ENCODE results near the gene PRX. TPM values are rescaled to one million over a fixed set of nuclear protein-coding genes. Genes with fewer than 3 reads are reported as not detected.
A peak's percentile ranks its signal among the peaks of the same experiment; 100 is the strongest.

The PRX gene
- total RNA-seq, 2 experiments from 2014 or later = 1.2 to 1.7 TPM

GRCh38 chr19:40365010-40365409 lies 48.2 kb downstream of the PRX start:
- peaks cover 4% of the 10 kb centered on the region for H3K36me3 Mint-ChIP-seq
- POLR2A ChIA-PET = no interaction called here
- CTCF ChIA-PET = interaction anchor here (1.0 kb wide), 2 partner anchors 36 to 55 kb away, joined by 3 read pairs; no protein-coding TSS in a partner anchor
- H3K4me1 Mint-ChIP-seq (ENCODE audit: low read depth) = peaks cover 11% of the 10 kb centered on the region
- H3K27ac Mint-ChIP-seq = no peak overlapping the region
- no peaks in the 10 kb centered on the region for H3K9me3 Mint-ChIP-seq
- H3K27me3 Mint-ChIP-seq = no peaks in the 10 kb centered on the region
- H3K4me3 Mint-ChIP-seq = no peak overlapping the region
- no peak for DNase-seq
- intact Hi-C loops (cut with micrococcal nuclease) = no loop called here

GRCh38 chr19:40363069-40363468 lies 50.1 kb downstream of the PRX start:
- CTCF ChIA-PET = no interaction called here

GRCh38 chr19:40362160-40362559 lies 51.0 kb downstream of the PRX start:
- intact Hi-C loops (cut with micrococcal nuclease) = no loop called here
- peaks cover 11% of the 10 kb centered on the region for H3K4me1 Mint-ChIP-seq (ENCODE audit: low read depth)
- H3K27ac Mint-ChIP-seq = no peak overlapping the region
- no peaks in the 10 kb centered on the region for H3K27me3 Mint-ChIP-seq
- no peak for DNase-seq
- H3K36me3 Mint-ChIP-seq = peaks cover 4% of the 10 kb centered on the region
- CTCF ChIA-PET = no interaction called here
- POLR2A ChIA-PET = no interaction called here
- H3K9me3 Mint-ChIP-seq = no peaks in the 10 kb centered on the region
- no peak overlapping the region for H3K4me3 Mint-ChIP-seq

More at GRCh38 chr19:40363069-40363468, 50.1 kb downstream of the PRX start:
- POLR2A ChIA-PET = no interaction called here
- no peaks in the 10 kb centered on the region for H3K9me3 Mint-ChIP-seq
- H3K27ac Mint-ChIP-seq = no peak overlapping the region
- H3K27me3 Mint-ChIP-seq = no peaks in the 10 kb centered on the region
- peaks cover 4% of the 10 kb centered on the region for H3K36me3 Mint-ChIP-seq
- no peak for DNase-seq
- H3K4me1 Mint-ChIP-seq (ENCODE audit: low read depth) = peaks cover 11% of the 10 kb centered on the region
- intact Hi-C loops (cut with micrococcal nuclease) = no loop called here
- H3K4me3 Mint-ChIP-seq = no peak overlapping the region

GRCh38 chr19:40360708-40361241 lies 52.4 kb downstream of the PRX start:
- no peaks in the 10 kb centered on the region for H3K9me3 Mint-ChIP-seq
- no peak overlapping the region for H3K4me3 Mint-ChIP-seq
- H3K4me1 Mint-ChIP-seq (ENCODE audit: low read depth) = peaks cover 17% of the 10 kb centered on the region
- ChIA-PET POLR2A (no interaction called here), CTCF (no interaction called here)
- H3K27me3 Mint-ChIP-seq = no peaks in the 10 kb centered on the region
- no peak for DNase-seq
- peaks cover 2% of the 10 kb centered on the region for H3K36me3 Mint-ChIP-seq
- intact Hi-C loops (cut with micrococcal nuclease) = no loop called here
- no peak overlapping the region for H3K27ac Mint-ChIP-seq

DNA sequence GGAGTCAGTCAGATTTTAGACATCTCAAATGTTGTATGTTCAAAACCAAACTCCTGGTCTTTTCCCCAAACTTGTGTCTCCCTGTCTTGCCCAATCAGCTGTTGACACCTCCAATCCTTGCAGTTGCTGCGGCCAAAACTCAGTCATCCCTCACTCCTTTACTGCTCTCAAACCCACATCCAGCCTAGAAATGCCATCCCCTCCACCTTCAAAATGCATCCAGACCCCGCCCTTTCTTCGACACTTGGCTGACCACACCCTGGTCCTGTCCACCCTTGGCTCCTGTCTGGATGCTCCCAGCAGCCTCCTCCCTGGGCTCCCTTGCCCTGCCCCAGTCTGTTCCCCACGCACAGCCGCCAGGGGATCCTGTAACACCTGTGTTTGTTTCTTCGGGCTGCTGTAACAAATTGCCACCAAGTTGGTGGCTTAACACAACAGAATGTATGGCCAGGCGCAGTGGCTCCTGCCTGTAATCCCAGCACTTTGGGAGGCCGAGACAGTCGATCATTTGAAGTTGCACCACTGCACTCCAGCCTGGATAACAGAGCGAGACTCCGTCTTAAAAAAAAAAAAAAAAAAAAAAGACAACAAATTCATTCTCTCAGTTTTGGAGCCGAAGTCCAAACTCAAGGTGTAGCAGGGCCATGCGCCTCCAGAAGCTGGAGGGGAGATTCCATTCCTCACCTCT lies 53.0 kb downstream of the PRX start:
- no peak overlapping the region for H3K4me3 Mint-ChIP-seq
- H3K9me3 Mint-ChIP-seq = no peaks in the 10 kb centered on the region
- intact Hi-C loops (cut with micrococcal nuclease) = no loop called here
- CTCF ChIA-PET = no interaction called here
- peaks cover 2% of the 10 kb centered on the region for H3K36me3 Mint-ChIP-seq
- H3K27me3 Mint-ChIP-seq = no peaks in the 10 kb centered on the region
- peaks cover 13% of the 10 kb centered on the region for H3K4me1 Mint-ChIP-seq (ENCODE audit: low read depth)
- H3K27ac Mint-ChIP-seq = no peak overlapping the region
- POLR2A ChIA-PET = no interaction called here
- no peak for DNase-seq

DNA sequence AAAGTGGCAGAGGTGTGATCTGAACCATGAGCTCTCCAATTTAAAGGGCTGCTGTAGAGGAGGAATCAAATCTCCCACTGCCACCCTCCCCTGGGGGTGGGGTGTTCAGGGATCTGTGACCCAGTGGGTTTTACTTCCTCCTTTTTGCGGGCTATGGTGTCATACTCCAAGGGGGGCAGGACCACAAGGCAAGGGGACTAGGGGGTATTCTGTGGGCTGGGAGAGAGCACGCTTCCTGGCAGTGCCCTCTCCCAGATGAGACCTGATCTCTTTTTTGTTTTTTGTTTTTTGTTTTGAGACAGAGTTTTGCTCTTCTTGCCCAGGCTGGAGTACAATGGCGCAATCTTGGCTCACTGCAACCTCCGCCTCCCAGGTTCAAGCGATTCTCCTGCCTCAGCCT lies 54.4 kb downstream of the PRX start:
- Mint-ChIP-seq H3K4me1 (ENCODE audit: low read depth) (peaks cover 11% of the 10 kb centered on the region), H3K9me3 (no peaks in the 10 kb centered on the region), H3K27me3 (no peaks in the 10 kb centered on the region), H3K36me3 (no peaks in the 10 kb centered on the region), H3K27ac (no peak overlapping the region), H3K4me3 (no peak overlapping the region)
- DNase-seq = no peak
- intact Hi-C loops (cut with micrococcal nuclease) = no loop called here
- ChIA-PET CTCF (no interaction called here), POLR2A (no interaction called here)

GRCh38 chr19:40357640-40358039 lies 55.5 kb downstream of the PRX start:
- no peaks in the 10 kb centered on the region for H3K36me3 Mint-ChIP-seq
- no peaks in the 10 kb centered on the region for H3K9me3 Mint-ChIP-seq
- DNase-seq = no peak
- no peak overlapping the region for H3K4me3 Mint-ChIP-seq
- H3K27me3 Mint-ChIP-seq = no peaks in the 10 kb centered on the region
- peaks cover 6% of the 10 kb centered on the region for H3K4me1 Mint-ChIP-seq (ENCODE audit: low read depth)
- no peak overlapping the region for H3K27ac Mint-ChIP-seq
- POLR2A ChIA-PET = no interaction called here
- CTCF ChIA-PET = interaction anchor here (0.9 kb wide), 1 partner anchor 52 kb away, joined by 3 read pairs; no protein-coding TSS in a partner anchor
- intact Hi-C loops (cut with micrococcal nuclease) = no loop called here

DNA sequence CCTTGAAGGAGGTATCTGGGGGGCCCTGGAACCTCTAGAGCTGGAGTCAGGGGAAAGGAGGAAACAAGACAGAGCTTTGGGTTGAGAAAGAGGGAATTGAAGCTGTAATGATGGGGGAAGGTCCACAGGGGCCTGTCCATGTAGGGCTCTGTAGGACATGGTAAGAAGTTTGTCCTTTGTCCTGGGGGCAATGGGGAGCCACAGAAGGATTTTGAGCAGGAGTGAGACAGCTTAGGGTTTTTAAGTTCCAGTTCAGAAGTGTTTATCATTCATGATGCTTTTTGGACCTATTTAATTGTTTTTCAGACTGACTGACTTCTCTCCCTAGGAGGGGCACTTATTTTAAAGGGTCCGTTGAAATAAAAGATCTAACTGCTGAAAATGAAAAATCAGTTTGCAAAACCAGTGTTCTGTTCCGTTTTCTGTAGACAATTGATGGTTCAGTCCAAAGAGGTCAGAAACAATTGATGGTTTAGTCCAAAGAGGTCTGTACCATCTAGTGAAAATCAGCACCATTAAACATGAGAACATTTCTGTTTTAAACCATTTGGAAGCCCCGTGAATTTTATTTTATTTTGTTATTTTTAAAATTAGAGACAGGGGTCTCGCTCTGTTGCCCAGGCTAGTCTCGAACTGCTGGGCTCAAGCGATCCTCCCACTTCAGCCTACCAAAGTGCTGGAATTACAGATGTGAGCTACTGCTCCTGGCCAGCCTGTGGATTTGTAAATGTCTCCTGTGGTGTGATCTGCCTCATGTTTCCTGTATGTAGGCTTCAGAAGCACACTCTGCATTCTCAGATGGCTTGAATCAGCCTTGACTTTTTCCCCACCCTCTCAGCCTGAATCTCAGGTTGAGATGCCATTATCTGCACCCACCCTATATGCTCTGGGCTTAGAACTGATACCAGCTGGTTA lies 56.2 kb downstream of the PRX start:
- ChIA-PET POLR2A (no interaction called here), CTCF (interaction anchor here (0.9 to 1.2 kb wide), 2 partner anchors 52 kb away, joined by 3 to 4 read pairs; no protein-coding TSS in a partner anchor)
- H3K4me1 Mint-ChIP-seq (ENCODE audit: low read depth) = peaks cover 6% of the 10 kb centered on the region
- H3K27me3 Mint-ChIP-seq = no peaks in the 10 kb centered on the region
- no peak overlapping the region for H3K27ac Mint-ChIP-seq
- DNase-seq = no peak
- no peaks in the 10 kb centered on the region for H3K9me3 Mint-ChIP-seq
- H3K36me3 Mint-ChIP-seq = no peaks in the 10 kb centered on the region
- intact Hi-C loops (cut with micrococcal nuclease) = no loop called here
- no peak overlapping the region for H3K4me3 Mint-ChIP-seq

GRCh38 chr19:40355975-40356680 lies 57.0 kb downstream of the PRX start:
- Mint-ChIP-seq H3K4me1 (ENCODE audit: low read depth) (peaks cover 6% of the 10 kb centered on the region), H3K27ac (no peak overlapping the region), H3K9me3 (no peaks in the 10 kb centered on the region), H3K27me3 (no peaks in the 10 kb centered on the region), H3K4me3 (no peak overlapping the region), H3K36me3 (no peaks in the 10 kb centered on the region)
- CTCF ChIA-PET = interaction anchor here (1.2 kb wide), 1 partner anchor 51 kb away, joined by 4 read pairs; no protein-coding TSS in a partner anchor
- DNase-seq = no peak
- POLR2A ChIA-PET = no interaction called here
- intact Hi-C loops (cut with micrococcal nuclease) = no loop called here

- CTCF ChIA-PET = interaction anchor here (1.0 to 1.3 kb wide), 3 partner anchors 44 to 72 kb away, joined by 3 to 7 read pairs (median 4); no protein-coding TSS in a partner anchor
- H3K4me1 Mint-ChIP-seq (ENCODE audit: low read depth) = peaks cover 26% of the 10 kb centered on the region
- no peaks in the 10 kb centered on the region for H3K27me3 Mint-ChIP-seq
- peak overlapping the region; percentile 83 for H3K4me3 Mint-ChIP-seq
- no peaks in the 10 kb centered on the region for H3K9me3 Mint-ChIP-seq
- POLR2A ChIA-PET = interaction anchor here (0.7 to 1.0 kb wide), 3 partner anchors 72 to 256 kb away, joined by 3 to 4 read pairs (median 3); no protein-coding TSS in a partner anchor
- H3K36me3 Mint-ChIP-seq = peaks cover 2% of the 10 kb centered on the region
- DNase-seq = peak; percentile 22
- H3K27ac Mint-ChIP-seq = peak overlapping the region; percentile 61
- intact Hi-C loops (cut with micrococcal nuclease) = loop anchor here (1.0 to 5.0 kb wide), 6 partner anchors 64 to 1013 kb away; partner anchors contain the start of genes AKT2, B9D2, SERTAD1 and SHKBP1
These were observed 64.1 kb downstream of the PRX start for GRCh38 chr19:40348961-40349507.

- Mint-ChIP-seq H3K27ac (peak within 1 kb of the TSS; percentile 61), H3K9me3 (no peaks in the 10 kb centered on the region), H3K27me3 (no peaks in the 10 kb centered on the region), H3K36me3 (peaks cover 2% of the 10 kb centered on the region), H3K4me3 (peak within 1 kb of the TSS; percentile 83), H3K4me1 (ENCODE audit: low read depth) (peaks cover 26% of the 10 kb centered on the region)
- ChIA-PET POLR2A (interaction anchor here (0.7 to 1.0 kb wide), 6 partner anchors 72 to 257 kb away, joined by 3 to 4 read pairs (median 3); no protein-coding TSS in a partner anchor), CTCF (interaction anchor here (0.7 to 1.3 kb wide), 4 partner anchors 43 to 1101 kb away, joined by 3 to 7 read pairs (median 4); no protein-coding TSS in a partner anchor)
- DNase-seq = peak; percentile 99
- intact Hi-C loops (cut with micrococcal nuclease) = loop anchor here (1.0 to 5.0 kb wide), 6 partner anchors 63 to 1014 kb away; partner anchors contain the start of genes AKT2, B9D2, SERTAD1 and SHKBP1
These were observed 64.9 kb downstream of the PRX start, which contains the start of the genes C19orf47 and PLD3 for GRCh38 chr19:40348125-40348913. Gene C19orf47 (minus strand): TSS chr19:40348397. CDS start chr19:40341857, 6,540 bp downstream. Gene PLD3 (plus strand): TSS chr19:40348695. CDS start chr19:40366484, 17,789 bp downstream.
